GM18861 (cell line): Measurements from ENCODE around the gene ATRNL1.
"Not testable (repeated sequence)": the region's sequence is repeated elsewhere in the genome, so short reads cannot be mapped to it uniquely, and the experiment has no call there.

ENCODE experiments used
- ATAC-seq: cut with Tn5 transposase; IDR thresholded peaks from one replicate; pipeline ENCODE4 v1.9.1; 2021; ENCODE audit not compliant: unreplicated experiment

ATRNL1 gene

DNA sequence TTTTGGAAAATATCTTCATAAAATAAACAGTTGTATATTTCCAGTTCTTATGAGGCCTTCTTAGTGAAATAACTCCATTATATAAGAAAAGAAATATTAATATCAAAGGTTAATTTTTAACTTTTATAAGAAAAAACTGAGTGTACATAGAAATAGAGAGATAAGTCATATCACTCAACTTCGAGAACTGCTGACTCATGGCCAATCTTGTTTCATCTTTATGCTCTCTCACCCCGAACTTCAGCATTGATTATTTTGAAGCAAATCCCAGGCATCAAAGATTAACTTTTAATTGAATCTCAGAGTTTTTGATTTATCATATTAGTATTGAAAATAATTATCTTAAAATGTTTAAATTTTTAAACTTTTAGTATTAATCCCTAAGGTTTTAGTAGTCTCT, 652.8 kb downstream of the ATRNL1 start:
- no peak for ATAC-seq

DNA sequence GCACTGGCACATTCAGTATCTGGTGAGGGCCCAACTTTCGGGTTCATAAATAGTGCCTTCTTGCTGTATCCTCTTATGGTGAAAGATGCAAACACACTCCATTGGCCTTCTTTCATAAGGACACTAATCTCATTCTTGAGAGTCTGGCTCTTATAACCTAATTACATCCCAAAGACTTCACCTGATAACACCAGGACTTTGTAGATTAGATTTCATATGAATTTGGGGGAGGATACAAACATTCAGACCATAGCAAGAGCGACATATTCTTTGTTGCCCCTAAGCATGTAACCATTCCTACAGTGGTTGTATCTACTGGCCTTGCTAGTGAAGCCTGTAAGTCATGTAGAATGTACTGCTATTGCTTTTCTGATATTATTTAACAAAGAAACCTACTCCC, 654.6 kb downstream of the ATRNL1 start:
- ATAC-seq, result no peak

DNA sequence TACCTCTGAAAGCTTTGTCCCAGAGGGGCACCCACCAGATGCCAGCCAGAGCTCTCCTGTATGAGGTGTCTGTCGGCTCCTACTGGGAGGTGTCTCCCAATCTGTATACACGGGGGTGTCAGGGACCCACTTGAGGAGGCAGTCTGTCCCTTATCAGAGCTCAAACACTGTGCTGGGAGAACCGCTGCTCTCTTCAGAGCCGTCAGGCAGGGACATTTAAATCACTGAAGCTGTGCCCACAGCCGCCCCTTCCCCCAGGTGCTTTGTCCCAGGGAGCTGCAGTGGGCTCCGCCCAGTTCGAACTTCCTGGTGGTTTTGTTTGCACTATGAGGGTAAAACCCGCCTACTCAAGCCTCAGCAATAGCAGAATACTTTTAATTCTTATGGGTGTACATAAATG, 665.3 kb downstream of the ATRNL1 start:
- ATAC-seq, result not testable (repeated sequence)

DNA sequence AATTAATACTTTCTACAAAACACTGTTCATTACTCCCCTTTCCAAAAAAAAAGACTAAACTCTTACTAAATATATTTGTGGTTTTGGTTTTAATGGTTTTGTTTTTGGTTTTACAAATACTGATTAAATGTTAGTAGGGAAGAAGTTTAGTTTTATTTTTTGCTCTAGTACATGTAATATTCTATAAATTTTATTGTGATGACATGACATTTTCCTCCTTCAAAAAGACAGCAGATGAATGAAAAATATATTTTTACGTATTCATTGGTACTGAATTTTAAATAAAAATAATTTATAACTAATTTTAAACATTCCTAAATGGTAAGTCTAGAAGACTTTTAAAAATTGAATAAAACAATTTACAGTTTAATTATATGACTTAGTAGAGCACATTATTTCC, 667.0 kb downstream of the ATRNL1 start:
- no peak for ATAC-seq

DNA sequence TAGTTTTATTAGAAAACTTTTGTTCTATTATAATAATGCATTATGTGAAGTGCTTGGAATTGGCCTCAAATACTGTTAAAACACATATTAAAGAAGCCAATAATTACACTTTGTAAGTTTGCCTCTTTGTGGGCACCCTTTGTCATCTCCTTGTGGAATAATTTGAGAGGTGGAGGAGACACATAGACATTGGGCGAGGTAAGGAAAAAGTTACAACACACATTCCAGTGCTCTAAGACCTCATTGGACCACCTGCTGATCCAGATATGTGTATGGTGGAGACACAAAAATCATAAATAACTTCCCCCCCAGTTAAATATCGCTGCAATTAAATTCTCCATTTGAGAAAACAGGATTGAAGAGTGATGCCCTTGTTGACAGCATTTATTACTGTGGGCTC, 668.0 kb downstream of the ATRNL1 start:
- ATAC-seq, result no peak

DNA sequence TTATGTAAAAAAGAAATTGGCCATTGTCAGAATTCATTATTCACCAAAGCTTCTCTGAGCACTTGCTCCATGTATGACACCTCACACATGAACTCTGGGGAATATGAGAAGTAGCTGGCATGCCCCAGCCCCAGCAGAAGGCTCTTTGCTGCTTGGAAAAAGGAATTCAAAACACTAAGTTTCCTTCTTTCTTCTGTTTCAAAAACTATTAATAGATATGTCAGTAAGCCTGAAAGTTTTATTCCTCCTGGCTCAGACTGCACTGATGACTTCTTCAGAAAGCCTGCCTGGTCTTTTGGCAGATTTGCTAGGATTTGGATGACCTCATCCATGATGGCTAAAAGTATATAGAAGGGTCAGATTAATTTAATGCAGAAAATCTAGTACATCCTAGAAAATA, 668.9 kb downstream of the ATRNL1 start:
- no peak for ATAC-seq

DNA sequence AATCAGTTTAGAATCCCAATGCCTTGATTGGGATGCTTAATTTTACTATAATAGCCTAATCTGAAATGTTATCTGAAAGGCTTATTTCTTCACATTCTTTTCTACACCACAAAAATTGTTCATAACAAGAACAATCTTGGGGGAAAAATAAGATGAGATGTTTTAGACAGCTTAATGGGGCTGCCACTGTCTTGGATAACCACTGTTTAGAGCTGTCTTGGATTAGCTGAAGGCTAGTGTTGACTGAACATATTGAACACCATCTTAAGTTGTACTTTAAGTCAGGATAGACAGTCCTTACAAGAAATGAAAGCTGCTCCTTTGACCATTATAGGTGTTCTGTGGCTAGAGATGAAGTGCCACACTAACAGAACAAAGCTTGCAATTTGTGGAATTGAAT, 678.6 kb downstream of the ATRNL1 start:
- ATAC-seq, result no peak

DNA sequence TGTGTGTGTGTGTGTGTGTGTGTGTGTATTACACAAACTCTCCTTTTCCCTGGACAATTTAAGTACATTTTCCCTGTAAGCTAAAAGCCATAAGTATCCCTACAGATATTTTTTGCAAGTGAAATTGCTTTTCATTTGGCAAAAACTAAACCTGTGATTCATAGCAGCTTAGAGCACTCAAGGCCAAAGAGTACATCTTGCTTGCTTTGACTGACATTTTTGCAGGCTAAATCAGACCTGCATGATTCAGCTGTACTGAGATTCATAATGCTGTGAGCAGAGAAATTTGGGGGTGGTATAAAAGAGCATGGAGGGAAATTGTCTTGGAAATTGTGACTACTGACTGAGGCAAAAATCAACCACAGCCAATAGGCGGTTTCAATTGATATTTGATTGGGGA, 679.4 kb downstream of the ATRNL1 start:
- no peak for ATAC-seq

DNA sequence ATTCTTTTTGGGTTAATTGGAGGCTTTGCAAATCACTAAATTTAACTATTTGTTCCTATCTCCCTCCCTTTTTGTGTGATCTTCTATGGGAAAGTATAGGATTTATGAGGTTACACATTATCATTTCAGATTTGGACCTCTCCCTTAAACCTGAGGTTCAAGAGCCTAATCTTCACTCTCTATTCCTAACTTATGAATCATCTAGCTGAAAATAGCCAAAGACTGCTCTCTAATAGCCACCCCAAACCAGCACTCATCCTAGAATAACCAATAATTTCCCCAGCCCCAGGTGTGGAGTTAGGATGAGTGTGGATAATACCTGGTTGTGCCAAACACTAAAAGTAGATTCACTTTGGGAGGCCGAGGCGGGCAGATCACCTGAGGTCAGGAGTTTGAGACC, 680.7 kb downstream of the ATRNL1 start:
- no peak for ATAC-seq

DNA sequence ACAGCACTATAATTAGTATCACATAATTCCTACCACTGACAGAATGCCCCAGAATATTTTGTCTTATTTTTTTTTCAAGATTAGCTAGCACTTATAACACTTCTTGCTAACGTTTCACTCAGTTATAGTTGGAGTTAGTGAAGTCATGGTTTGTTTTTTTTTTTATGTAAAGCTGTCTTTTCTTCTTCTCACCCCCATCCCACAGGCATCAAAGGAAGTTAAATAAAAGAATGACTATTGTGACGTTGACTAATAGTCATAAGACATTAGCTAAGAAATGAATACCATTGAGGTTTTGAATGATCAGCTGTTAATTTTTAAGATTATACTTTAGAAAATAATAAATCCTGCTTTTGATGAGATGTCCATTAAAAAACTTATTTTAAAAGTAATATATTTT, 681.6 kb downstream of the ATRNL1 start:
- ATAC-seq, result no peak

DNA sequence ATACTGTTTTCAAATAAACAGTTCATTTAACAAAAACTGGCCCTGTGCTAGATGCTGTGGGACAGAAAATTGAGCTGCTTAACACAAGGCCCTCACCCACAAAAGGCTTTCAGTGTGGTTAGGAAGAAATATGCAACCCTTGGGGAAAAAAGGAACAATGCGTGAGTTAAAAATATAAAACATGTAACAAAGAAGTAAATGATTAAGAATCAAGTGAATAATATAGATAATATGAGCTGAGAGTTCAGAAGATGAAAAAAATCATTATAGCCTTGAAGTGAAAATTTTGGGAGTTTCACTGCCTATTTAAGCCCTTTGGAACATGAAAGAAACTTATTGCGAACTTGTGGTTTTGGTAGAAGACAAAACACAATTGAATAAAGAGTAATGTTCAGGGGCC, 684.5 kb downstream of the ATRNL1 start:
- no peak for ATAC-seq

DNA sequence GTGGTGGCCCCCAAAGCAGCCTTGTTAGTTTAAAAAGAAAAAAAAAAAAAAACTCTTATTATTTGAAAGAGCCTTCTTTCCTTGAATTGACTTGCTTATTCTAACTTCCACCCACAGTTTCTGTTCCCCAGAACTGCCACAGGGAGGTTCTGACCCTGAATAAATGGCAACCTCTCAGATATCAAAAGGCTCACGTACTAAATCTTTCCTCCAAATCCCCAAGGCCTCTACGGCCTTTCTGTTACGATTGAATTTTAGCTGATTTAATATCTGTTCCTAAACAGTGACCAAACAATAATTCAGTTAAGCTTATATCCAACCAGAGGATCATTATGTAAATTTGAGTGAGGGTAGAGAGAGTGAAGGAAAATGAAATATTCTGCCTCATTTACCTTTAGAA, 697.1 kb downstream of the ATRNL1 start:
- ATAC-seq, result no peak

DNA sequence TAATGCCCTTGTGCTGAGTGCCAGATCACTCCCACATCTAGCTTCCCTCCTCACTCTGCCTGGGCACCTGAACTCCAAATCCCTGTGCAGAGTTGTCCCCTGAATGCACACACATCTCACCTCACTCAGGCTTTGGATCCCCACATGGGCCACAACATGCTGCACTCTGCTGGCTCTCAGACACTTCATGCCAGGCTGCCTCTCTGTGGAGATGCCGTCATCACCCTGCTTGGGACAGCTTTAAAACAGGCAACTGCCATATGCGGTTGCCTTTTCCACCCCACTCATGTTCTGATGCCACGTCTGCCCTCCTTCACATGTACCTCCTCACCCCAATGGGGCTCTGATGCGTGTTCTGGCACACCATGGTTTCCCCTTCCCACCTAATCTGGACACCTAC, 702.8 kb downstream of the ATRNL1 start:
- no peak for ATAC-seq

DNA sequence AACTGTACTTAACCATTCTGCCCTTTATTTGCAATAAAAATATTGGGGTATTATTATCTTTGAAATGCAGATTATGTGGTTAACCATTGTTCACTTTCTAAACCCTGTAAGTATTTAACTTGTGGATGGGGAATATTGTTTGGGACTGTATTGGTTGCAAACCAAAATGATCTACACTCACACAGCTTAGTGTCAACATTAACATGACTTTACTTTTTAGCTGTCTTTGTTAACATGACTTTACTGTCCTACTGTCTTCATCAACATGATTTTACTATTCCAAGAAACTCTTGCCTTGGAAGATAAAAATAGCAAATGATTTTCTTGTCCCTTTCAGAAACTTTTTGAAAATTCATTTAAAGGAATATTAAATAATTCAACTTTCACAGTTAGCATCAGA, 708.3 kb downstream of the ATRNL1 start:
- ATAC-seq, result no peak

DNA sequence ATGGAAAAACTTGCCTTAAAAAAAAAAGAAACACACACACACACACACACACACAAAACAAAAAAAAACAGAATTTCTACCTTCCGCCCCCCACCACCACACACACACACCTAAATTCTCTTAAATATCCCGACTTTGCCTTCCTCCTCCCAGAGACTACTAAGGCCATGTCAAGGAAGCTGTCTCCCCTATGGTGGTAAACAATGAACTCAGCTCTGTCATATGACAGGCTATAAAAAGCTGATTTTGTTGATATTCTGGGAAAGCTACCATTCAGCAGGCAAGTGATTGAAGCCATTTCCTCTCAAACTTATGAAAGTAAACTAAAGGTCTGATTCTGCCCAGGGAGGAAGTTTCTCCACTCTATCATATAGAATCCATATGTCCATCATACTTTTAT, 708.8 kb downstream of the ATRNL1 start:
- no peak for ATAC-seq

DNA sequence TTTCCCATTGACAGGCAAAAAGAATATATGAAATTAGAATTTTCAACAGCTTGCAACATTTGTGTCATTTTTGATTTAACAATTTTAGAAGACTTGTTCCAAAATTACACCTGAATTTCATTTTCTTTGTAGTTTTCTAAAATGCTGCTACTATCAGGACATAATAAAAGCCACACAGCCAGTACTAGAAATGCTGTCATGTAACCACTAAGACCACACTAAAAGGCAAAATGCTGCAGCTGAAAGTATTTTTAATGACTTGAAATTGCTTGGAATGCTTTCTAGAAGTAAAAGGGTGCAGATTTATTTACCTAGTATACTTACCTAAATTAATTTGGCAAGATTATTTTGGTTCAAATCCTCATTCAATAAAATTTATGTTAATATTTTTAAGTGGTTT, 709.7 kb downstream of the ATRNL1 start:
- ATAC-seq, result no peak

DNA sequence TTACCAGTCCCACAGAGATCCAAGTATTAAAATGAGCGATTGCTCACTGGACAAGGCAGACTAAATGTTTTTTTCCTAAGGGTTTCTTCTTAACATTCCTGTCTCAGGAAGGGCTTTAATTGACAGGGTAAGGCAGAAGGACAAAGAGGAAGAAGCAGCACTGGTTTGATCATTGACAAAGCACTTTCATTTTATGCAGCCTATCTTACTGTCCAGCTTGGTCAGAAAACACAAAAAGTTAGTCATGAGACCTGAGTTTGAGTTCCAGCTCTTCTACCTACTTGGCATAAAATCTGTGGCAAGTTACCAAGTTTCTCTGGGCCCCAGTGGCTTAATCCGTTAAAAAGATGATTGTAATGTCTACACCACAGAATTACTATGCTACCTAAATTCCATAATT, 721.4 kb downstream of the ATRNL1 start:
- ATAC-seq, result no peak

DNA sequence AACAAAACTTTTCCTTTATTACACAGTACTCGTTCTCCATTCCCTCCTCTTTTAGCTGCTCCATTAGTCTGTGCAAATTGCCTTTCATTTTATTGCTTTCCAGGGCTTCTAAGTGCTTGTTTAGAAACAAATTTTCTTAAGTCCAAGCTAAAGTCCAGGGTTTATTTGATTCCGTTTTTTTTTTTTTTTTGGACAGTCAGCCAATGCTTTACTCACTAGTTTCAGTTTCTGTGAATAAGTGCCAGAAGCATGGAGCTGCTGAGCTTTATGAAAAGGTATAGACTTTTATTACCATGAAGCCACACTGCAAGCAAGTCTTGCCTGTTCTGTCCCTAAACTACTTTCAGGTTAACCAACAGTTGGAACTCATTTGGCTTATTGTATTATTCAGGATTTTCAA, 724.8 kb downstream of the ATRNL1 start:
- no peak for ATAC-seq

DNA sequence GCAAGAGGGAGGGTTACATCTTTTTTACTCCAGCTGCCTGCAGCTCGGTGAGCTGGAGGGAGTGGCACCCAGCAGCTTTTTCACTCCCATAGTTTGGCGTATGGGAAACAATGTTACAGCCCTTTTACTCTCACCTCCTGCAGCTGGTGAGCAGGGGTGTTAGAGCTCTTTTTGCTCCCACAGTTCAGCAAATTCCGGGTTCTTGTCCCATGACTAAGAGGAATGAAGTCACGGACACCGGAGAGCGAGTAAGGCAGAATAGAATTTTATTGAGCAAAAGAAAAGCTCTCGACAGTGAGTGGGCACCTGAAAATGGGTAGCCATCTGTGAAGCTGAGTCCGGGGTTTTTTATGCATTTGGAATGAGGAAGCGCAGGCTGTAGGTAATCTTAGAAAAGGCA, 733.2 kb downstream of the ATRNL1 start:
- ATAC-seq, result no peak

DNA sequence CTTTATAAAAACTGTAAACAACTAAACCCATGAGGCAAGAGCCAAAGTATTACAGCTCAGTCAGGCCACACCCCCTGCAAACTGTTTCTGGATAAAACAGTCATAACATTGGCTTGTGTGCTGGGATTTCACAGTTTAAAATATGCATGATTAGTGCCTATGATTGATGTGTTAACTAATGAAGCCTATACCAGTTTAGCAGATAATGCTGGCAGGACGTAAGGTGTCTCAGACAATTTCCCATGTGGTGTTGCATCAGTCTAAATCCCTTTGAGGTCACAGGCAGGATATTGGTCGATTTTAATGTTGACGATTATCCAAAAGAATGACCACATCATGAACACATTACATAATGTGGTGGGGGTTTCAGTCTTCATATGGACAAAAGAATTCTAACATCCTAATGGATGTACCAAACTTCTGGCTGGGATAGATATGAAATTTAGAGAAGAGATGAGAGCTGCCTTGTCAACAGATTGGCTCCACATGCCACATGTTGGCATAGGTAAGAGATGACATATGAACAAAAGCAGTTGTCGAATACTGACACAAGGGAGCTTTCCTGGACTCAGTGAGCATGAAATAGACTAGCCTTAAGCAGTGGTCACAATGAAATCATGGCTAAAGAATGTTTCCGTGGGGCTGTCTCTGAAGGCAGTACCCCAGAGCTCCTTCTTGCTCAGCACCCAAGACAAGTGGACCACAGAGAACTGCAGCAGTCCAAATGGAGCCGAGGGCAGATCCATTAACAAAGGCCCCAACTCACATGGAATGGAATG, 734.3 kb downstream of the ATRNL1 start:
- ATAC-seq, result no peak

DNA sequence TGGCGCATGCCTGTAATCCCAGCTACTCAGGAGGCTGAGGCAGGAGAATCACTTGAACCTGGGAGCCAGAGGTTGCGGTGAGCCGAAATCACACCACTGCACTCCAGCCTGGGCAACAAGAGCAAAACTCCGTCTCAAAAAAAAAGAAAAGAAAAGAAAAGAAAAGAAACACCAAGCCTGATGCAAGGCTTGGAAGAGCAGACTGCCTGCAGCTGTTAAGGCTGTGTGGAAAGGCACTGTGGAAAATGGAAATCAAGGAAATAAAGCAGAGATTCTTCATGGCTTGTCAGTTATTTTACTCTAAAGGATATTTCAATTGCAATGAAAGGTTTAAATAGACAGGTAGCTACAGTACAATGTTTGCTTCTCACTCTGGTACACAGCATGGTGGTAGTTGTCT, 735.0 kb downstream of the ATRNL1 start:
- not testable (repeated sequence) for ATAC-seq

DNA sequence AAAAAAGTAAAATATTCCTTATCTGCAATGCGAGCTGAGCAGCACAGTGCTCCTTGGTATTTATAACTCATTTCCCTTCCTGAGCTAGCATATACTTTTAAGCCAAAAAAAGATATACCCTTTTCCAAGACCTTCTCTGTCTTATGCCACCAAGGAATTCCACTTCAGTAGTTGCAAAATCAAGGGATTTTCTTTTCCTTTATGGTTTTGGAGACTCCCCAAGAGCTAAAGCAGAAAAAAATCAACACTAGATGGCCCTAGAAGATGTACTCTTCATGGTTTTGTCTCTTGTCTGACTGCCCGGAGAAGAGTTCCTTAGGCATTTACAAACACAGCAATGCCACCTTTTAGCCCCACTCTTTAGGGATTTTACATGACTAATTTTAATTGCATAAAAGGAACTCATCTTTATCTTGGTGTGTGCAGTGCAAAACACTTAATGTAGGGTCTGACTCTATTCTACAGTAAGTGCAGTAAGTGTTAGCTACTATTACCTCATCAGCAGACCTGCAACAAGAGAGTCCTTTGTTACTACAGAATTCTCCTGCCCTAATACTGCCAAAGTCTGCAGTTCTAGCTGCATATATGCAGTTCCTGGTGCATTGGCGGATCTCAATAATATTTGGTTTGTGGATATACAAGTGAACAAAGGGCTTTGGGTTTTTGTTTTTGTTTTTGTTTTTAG, 736.5 kb downstream of the ATRNL1 start:
- ATAC-seq, result no peak
